ENCODE data around the gene GALE.
"Not testable (repeated sequence)": the region's sequence is repeated elsewhere in the genome, so short reads cannot be mapped to it uniquely, and the experiment has no call there.

GALE gene

GRCh38 chr1:23800400-23801337, at the start of gene GALE:
Gene GALE (minus strand): TSS chr1:23800754. CDS start chr1:23799007, 1,747 bp downstream.
- peak; percentile 97 for DNase-seq (ENCODE audit: low spot score)

DNA sequence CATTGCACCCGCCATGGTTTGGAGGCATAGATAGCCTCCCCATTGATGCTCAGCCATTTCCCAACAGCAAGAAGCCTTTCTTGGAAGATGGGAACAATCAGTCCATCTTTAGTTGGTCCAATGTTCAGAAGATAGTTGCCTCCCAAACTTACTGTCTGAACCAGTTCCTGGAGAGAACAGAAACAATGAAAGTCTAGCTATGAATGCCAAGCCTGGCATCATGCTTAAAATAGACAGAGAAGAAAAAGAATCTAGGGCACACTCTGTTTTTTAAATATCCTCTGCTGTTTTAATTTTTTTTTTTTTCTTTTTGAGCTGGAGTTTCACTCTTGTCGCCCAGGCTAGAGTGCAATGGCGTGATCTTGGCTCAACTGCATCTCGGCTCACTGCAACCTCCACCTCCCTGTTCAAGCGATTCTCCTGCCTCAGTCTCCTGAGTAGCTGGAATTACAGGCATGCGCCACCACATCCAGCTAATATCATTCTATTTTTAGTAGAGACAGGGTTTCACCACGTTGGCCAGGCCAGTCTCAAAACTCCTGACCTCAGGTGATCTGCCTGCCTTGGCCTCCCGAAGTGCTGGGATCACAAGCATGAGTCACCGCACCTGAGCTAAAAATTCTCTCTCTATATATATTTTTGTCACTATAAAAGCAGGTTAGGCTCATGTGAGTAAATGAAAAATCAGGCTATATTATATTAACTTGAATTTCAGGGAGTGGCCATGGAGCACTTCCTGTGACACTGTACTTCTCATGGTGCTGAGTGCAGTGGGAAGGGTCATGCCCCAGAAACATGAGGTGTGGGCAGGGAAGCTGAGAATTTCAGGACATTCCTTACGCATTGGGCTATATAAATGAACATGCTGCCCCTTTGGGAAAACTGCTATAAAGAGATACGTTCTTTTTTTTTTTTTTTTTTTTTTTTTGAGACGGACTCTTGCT, 48.4 kb upstream of the GALE start:
- no peak for DNase-seq (ENCODE audit: low spot score)

GRCh38 chr1:23847482-23848095, 47.0 kb upstream of the GALE start:
- not testable (repeated sequence) for DNase-seq (ENCODE audit: low spot score)

DNA sequence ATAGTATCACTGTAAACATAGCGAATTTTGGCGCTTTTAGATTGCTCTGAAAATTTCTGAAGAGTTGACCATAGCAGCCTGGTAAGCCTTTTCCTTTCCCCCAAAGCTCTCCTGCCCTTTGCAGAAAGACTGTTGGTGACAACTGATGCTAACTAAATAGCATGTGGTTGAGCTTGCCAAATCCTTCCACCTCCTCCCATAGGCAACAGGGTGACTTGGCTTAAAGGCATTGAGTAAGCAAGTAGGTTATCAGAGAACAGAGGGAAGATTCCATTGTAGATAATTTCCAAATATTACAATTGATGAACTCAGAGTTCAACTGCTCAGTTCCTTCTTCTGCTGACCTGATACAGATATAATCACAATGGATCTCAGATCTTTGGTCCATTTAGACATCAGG, 44.6 kb upstream of the GALE start:
- no peak for DNase-seq (ENCODE audit: low spot score)

GRCh38 chr1:23843644-23844043, 43.1 kb upstream of the GALE start:
- DNase-seq (ENCODE audit: low spot score) = no peak

- DNase-seq (ENCODE audit: low spot score) = peak; percentile 72
Measured at GRCh38 chr1:23838401-23838866, 37.9 kb upstream of the GALE start.

GRCh38 chr1:23837908-23838307, 37.4 kb upstream of the GALE start:
- DNase-seq (ENCODE audit: low spot score) = no peak

- DNase-seq (ENCODE audit: low spot score) = no peak
Measured at GRCh38 chr1:23836037-23836436, 35.5 kb upstream of the GALE start.

DNA sequence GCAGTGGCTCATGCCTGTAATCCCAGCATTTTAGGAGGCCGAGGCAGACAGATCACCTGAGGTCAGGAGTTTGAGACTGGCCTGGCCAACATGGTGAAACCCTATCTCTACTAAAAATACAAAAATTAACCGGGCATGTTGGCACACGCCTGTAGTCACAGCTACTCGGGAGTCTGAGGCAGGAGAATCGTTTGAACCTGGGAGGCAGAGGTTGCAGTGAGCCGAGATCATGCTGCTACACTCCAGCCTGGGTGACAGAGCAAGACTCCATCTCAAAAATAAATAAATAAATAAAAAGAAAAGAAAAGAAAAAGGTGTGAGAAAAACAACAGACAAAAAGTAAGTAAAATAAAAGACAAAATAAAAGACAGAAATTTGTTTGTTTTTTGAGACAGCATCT, 33.6 kb upstream of the GALE start:
- not testable (repeated sequence) for DNase-seq (ENCODE audit: low spot score)

DNA sequence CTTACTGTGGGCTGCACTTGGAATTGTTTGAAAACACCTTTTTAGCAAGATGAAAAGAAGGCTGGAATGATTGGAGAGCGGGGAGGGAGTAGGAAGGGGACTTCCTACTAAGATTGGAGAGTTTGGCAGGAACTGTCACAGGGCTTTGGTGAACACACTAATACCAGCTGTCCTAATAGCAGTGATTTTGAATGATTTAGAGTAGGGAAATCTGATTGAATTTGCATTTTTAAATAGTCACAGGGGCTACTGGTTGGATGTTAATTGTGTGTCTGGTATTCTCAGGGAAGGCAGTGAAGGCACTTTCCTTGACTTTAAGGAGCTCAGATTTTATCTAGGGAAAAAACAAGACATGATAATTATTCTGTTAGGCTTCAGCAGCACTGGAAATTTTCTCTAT, 27.2 kb upstream of the GALE start:
- DNase-seq (ENCODE audit: low spot score) = no peak

DNA sequence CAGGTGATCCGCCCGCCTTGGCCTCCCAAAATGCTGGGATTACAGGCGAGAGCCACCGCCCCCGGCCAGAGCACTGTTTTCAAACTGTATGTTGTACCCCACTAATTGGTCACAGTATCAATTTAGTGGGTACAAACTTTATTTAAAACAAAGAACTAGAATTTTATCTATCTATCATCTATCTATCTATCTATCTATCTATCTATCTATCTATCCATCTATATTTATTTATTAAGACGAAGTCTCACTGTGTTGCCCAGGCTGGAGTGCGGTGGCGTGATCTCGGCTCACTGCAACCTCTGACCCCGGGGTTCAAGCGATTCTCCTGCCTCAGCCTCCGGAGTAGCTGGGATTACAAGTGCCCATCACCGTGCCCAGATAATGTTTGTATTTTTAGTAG, 26.0 kb upstream of the GALE start:
- not testable (repeated sequence) for DNase-seq (ENCODE audit: low spot score)

- DNase-seq (ENCODE audit: low spot score) = no peak
Measured at GRCh38 chr1:23825762-23826522, 25.4 kb upstream of the GALE start.

DNA sequence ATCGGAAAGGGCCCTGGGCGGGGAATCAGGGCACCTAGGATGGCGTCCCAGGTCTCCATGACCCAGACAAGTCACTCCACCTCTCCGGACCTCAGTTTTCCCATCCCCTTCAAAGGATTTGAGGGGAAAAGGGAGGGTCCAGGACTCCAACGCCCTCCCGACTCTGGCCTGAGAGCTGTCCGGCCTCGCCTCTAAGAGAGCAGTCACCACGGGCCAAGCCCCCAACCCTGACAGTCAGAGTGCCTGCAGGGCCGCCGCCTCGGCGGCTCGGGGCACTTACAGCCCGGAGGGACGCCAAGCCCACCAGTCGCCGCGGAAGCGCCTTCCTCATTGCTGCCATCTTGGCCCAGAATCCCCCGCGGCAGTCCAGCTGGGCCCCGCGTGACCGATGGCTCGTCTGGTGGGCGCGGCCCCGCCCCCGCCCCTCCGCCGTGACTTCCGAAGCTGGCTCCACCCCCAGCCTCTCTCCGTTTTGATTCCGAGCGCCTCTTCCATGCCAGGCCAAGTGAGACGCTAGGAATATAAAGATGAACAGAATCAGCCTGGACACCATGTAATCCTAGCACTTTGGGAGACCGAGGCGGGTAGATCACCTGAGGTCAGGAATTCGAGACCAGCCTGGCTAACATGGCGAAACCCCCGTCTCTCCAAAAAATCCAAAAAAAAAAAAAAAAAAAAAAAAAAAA, 24.7 kb upstream of the GALE start, which contains the start of gene HMGCL:
TSS of gene HMGCL (minus strand) at position 354 of the 686 bp plus-strand sequence. CDS start at position 340, 14 bp downstream.
- DNase-seq (ENCODE audit: low spot score) = peak; percentile 91

GRCh38 chr1:23824711-23825075, 24.1 kb upstream of the GALE start:
- DNase-seq (ENCODE audit: low spot score) = no peak

DNA sequence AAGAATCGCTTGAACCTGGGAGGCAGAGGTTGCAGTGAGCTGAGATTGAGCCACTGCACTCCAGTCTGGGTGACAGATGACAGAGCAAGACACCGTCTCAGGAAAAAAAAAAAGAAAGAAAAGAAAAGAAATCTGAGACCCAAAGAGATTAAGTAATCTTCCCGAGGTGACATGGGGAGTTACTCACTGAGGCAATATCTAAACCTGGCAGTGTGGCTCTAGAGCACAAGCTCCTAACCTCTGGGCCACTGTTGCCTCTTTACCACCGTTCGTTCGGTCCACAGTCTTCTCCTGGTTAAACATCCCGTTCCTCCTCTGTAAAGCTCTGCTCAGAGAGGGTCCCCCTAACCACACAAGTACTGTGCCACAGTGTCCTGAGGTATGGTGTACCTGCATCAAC, 23.2 kb upstream of the GALE start:
- DNase-seq (ENCODE audit: low spot score) = no peak

GRCh38 chr1:23817633-23818032, 17.1 kb upstream of the GALE start:
- no peak for DNase-seq (ENCODE audit: low spot score)

DNA sequence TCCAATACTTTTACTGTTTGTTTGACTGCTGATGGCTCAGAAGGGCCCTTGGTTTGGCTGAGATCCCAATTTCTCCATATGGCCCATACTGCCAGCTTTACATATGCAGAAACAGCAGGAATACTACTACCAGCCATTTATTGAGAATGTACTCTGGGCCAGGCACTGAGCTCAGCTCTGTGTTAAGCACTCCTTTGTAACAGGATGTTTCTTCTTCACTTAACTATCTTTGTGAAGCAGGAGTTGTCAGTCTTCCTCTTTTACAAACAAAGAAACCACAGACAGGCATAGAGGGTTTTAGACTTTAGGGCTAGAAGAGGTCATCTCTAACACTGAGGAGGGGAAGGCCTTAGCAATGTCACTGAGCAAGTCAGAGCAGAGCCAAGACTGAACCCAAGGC, 16.4 kb upstream of the GALE start:
- no peak for DNase-seq (ENCODE audit: low spot score)

- DNase-seq (ENCODE audit: low spot score) = no peak
Measured at GRCh38 chr1:23816361-23816760, 15.8 kb upstream of the GALE start.

DNA sequence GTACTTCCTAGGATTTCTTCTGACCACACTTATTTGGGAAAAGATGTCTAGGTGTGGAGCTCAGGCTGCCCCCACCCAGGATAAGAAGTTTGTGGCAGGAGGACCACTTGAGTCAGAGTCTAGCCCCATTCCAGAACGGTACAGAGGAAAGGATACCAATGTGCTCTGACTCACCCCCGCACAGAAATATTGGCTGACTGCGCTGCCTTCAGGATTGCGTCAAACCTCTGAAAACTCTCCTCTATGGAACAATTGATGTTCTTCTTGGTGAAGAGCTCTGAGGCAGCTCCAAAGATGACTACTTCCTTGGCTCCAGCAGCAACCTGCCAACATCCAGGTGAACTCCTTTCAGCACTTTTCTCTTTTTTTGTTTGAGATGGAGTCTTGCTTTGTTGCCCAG, 13.5 kb upstream of the GALE start:
- DNase-seq (ENCODE audit: low spot score) = no peak

DNA sequence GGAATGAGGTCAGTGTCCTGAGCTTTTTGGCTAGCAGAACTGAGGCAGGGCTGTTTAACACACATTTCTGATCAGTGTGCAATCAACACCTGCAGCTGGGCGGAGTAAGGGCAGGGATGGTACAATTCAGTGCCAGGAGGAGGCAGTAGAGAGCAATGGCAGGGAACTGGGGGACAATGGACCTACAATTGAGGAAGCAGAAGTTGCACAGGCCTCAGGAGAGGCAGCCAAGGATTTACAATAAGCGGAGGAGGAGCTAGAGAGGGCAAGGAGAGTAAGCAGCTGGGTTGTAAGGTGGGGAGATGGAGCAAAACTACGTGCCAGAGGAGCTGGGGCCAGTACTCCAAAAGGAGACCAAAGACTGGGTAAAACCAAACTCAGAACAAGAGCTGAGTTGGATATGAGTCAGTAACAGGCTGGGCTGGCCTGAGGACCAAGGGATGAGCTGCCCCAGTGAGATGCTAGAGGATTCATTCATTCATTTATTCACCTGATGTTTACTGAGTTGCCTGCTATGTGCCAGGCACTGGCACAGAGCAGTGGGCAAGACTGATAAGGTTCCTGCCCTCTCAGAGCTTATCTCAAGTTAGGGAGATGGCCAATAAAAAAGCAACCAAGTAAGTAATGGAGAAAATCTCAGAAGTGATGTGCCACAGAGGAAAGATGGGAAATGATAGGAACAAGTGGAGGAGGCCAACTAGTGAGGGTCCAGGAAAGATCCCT, 10.4 kb upstream of the GALE start:
- peak; percentile 78 for DNase-seq (ENCODE audit: low spot score)

Measured in hematopoietic multipotent progenitor cell treated with erythropoietin and hydrocortisone succinate and interleukin-3 and kit ligand, for 15 days (in vitro differentiated cells).